Panc1 (cell line): ENCODE results near the gene ZNF579. TPM values are rescaled to one million over a fixed set of nuclear protein-coding genes. Genes with fewer than 3 reads are reported as not detected.
A peak's percentile ranks its signal among the peaks of the same experiment; 100 is the strongest.

Experiments used
- ATAC-seq: fragments of 200-7000 bp; cut with Tn5 transposase; 2 replicates; pipeline ENCODE4 v1.9.1; 2020; ENCODE audit warnings: mild to moderate bottlenecking, moderate library complexity
- Bru-seq: library from RNA; stranded (reverse); fragments of 400-500 nt; gene quantifications from one replicate; lab custom pipeline; 2021; lab: Mats Ljungman, UMichigan
- BruChase-seq, 2 experiments: library from RNA; stranded (reverse); fragments of 400-500 nt; gene quantifications; one replicate each; lab custom pipeline; 2021; lab: Mats Ljungman, UMichigan
- BruUV-seq: library from RNA; stranded (reverse); fragments of 400-500 nt; replicated peaks from 2 replicates; lab custom pipeline; 2021; lab: Mats Ljungman, UMichigan
- CTCF ChIA-PET: fragments of 300-600 bp; sonication (Branson Sonifier 250); formaldehyde crosslinking; loops from one replicate; lab custom pipeline; 2022; ENCODE audit warnings: antibody characterized with exemption; lab: Charles Lee
- POLR2A ChIA-PET: fragments of 300-600 bp; sonication (Branson Sonifier 250); formaldehyde crosslinking; loops from one replicate; lab custom pipeline; 2022; ENCODE audit warnings: antibody characterized with exemption; lab: Charles Lee
- DNase-seq: peaks from one replicate; pipeline ENCODE4 v3.0.0-alpha.2; 2010; ENCODE audit warnings: low read depth, low spot score
- H3K27ac ChIP-seq: 2 replicates; pipeline ENCODE4 v1.5.1; 2011; ENCODE audit warnings: mild to moderate bottlenecking, low read length, inconsistent platforms
- H3K27me3 ChIP-seq: fragments of 200-500 bp; sonication (Bioruptor generic); 2 replicates; pipeline ENCODE4 v1.6.0; 2014; ENCODE audit warnings: low read length, inconsistent platforms; ENCODE audit not compliant: control insufficient read depth, insufficient read depth
- H3K36me3 ChIP-seq: fragments of 200-500 bp; sonication (Bioruptor generic); 2 replicates; pipeline ENCODE4 v1.5.1; 2014; ENCODE audit warnings: inconsistent platforms, mild to moderate bottlenecking, low read length, moderate library complexity; ENCODE audit not compliant: control insufficient read depth, insufficient read depth
- H3K4me1 ChIP-seq: 2 replicates; pipeline ENCODE4 v1.5.1; 2011; ENCODE audit warnings: inconsistent platforms, mild to moderate bottlenecking, low read length, moderate library complexity; ENCODE audit not compliant: control insufficient read depth, insufficient read depth
- H3K4me3 ChIP-seq, 2 experiments: 2 replicates each; pipeline ENCODE4 v1.5.1; 2011 to 2012; ENCODE audit warnings: low read depth in 2 of 2, low read length in 2 of 2, mild to moderate bottlenecking in 2 of 2, inconsistent platforms in 1 of 2, moderate library complexity in 1 of 2
- H3K9me3 ChIP-seq: fragments of 200-500 bp; sonication (Bioruptor generic); 2 replicates; pipeline ENCODE4 v1.5.1; 2014; ENCODE audit warnings: low read depth, mild to moderate bottlenecking, inconsistent platforms, low read length, moderate library complexity; ENCODE audit not compliant: control insufficient read depth, insufficient read depth
- CTCF ChIP-seq: fragments of 450-650 bp; IDR thresholded peaks from 2 replicates; pipeline ENCODE4 v1.5.1; 2017; ENCODE audit warnings: mild to moderate bottlenecking
- POLR2AphosphoS5 ChIP-seq: IDR thresholded peaks from 2 replicates; pipeline ENCODE4 v1.6.1; 2012; ENCODE audit warnings: mild to moderate bottlenecking, low read depth, low read length, moderate library complexity
- SIN3A ChIP-seq: IDR thresholded peaks from 2 replicates; pipeline ENCODE4 v1.6.1; 2012; ENCODE audit warnings: low read depth, mild to moderate bottlenecking, low read length, moderate library complexity, borderline replicate concordance; ENCODE audit not compliant: insufficient read depth
- TCF7L2 ChIP-seq: IDR thresholded peaks from 2 replicates; pipeline ENCODE4 v1.6.1; 2011; ENCODE audit warnings: mild to moderate bottlenecking, low read depth, low read length, inconsistent platforms
- in situ Hi-C: cut with HindIII; loops from 2 replicates; pipeline ENCODE4 v1.10.0; 2016; ENCODE audit warnings: low sequenced_read_pairs, low pct_unique_long_range_greater_than_20kb
- intact Hi-C: fragments of 100-400 bp; cut with micrococcal nuclease; formaldehyde crosslinking; loops from one replicate; pipeline ENCODE4 v1.10.0; 2022; ENCODE audit not compliant: unreplicated experiment
- long read RNA-seq: library from polyadenylated mRNA; unstranded; transcript quantifications from one replicate; pipeline ENCODE4 v2.0.0, GENCODE V29; 2021; ENCODE audit not compliant: unreplicated experiment
- polyA plus RNA-seq: library from polyadenylated mRNA; unstranded; fragments of >200 nt; gene quantifications from one replicate; pipeline ENCODE4 v1.2.1, GENCODE V29; 2012; ENCODE audit warnings: missing spikeins; ENCODE audit not compliant: insufficient read length
- total RNA-seq: library from RNA; stranded (reverse); gene quantifications from one replicate; pipeline ENCODE4 v1.2.1, GENCODE V29; 2021; ENCODE audit not compliant: unreplicated experiment
- TF ChIP-seq, protein P1 (sequence below), 2 experiments: IDR thresholded peaks; 2 replicates each; pipeline ENCODE4 v1.6.1; 2011 to 2012; ENCODE audit warnings: low read depth in 2 of 2, control low read depth in 1 of 2, low read length in 1 of 2, mild to moderate bottlenecking in 1 of 2, moderate library complexity in 1 of 2; ENCODE audit not compliant: insufficient read depth in 1 of 2

Gene ZNF579, protein sequence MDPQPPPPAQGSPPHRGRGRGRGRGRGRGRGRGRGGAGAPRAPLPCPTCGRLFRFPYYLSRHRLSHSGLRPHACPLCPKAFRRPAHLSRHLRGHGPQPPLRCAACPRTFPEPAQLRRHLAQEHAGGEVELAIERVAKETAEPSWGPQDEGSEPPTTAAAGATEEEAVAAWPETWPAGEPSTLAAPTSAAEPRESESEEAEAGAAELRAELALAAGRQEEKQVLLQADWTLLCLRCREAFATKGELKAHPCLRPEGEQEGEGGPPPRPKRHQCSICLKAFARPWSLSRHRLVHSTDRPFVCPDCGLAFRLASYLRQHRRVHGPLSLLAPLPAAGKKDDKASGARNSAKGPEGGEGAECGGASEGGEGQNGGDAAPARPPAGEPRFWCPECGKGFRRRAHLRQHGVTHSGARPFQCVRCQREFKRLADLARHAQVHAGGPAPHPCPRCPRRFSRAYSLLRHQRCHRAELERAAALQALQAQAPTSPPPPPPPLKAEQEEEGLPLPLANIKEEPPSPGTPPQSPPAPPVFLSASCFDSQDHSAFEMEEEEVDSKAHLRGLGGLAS
- total RNA-seq: 39.5 TPM
- polyA plus RNA-seq: 53.7 TPM
- percentile 64 among the genes with signal in this experiment for Bru-seq, nascent RNA
- percentile 77 among the genes with signal in this experiment for BruChase-seq, experiment 1, labeled RNA remaining after a 2-hour chase
- BruChase-seq, experiment 2, labeled RNA remaining after a 6-hour chase: percentile 68 among the genes with signal in this experiment
- long read RNA-seq, partial matches to known transcripts: 0 of 21 reads
- long read RNA-seq, other reads (novel, unspliced or antisense): 17 of 21 reads

GRCh38 chr19:55580628-55581144, at the start of gene ZNF579:
Gene ZNF579 (minus strand): TSS chr19:55580848. CDS start chr19:55579639, 1,209 bp downstream.
- Histone ChIP-seq H3K4me1 (peaks cover 15% of the 10 kb centered on the region), H3K36me3 (no peaks in the 10 kb centered on the region; the same call in 1 of the 2 replicates), H3K9me3 (no peaks in the 10 kb centered on the region), H3K27ac (peak within 1 kb of the TSS; percentile 88), H3K4me3 (peak within 1 kb of the TSS; percentile 44 to 96), H3K27me3 (no peaks in the 10 kb centered on the region)
- peak; percentile 87 for ATAC-seq
- no TSS peak for BruUV-seq
- in situ Hi-C loops (no loop called here), intact Hi-C loops (loop anchor here (5.0 kb wide), 1 partner anchor 33 kb away; the partner anchor contains the start of gene SBK3)
- TF ChIP-seq TCF7L2: no peak
- peak; percentile 81 for TF ChIP-seq POLR2AphosphoS5
- TF ChIP-seq, protein P1, sequence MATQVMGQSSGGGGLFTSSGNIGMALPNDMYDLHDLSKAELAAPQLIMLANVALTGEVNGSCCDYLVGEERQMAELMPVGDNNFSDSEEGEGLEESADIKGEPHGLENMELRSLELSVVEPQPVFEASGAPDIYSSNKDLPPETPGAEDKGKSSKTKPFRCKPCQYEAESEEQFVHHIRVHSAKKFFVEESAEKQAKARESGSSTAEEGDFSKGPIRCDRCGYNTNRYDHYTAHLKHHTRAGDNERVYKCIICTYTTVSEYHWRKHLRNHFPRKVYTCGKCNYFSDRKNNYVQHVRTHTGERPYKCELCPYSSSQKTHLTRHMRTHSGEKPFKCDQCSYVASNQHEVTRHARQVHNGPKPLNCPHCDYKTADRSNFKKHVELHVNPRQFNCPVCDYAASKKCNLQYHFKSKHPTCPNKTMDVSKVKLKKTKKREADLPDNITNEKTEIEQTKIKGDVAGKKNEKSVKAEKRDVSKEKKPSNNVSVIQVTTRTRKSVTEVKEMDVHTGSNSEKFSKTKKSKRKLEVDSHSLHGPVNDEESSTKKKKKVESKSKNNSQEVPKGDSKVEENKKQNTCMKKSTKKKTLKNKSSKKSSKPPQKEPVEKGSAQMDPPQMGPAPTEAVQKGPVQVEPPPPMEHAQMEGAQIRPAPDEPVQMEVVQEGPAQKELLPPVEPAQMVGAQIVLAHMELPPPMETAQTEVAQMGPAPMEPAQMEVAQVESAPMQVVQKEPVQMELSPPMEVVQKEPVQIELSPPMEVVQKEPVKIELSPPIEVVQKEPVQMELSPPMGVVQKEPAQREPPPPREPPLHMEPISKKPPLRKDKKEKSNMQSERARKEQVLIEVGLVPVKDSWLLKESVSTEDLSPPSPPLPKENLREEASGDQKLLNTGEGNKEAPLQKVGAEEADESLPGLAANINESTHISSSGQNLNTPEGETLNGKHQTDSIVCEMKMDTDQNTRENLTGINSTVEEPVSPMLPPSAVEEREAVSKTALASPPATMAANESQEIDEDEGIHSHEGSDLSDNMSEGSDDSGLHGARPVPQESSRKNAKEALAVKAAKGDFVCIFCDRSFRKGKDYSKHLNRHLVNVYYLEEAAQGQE (IDR thresholded peaks at IDR 0.05; ENCODE audit: insufficient read depth in 1 of 2, low read depth in 2 of 2, low read length in 1 of 2): peak in 1 of 2 experiments; percentile 75; a peak in 2 of 4 replicates
- TF ChIP-seq CTCF: no peak
- peak; percentile 87; the same call in 1 of the 2 replicates for TF ChIP-seq SIN3A
- ChIA-PET CTCF (interaction anchor here (0.7 kb wide), 1 partner anchor 501 kb away, joined by 4 read pairs; no protein-coding TSS in a partner anchor), POLR2A (interaction anchor here (0.5 to 1.8 kb wide), 3 partner anchors 19 to 560 kb away, joined by 4 to 10 read pairs (median 5); partner anchors contain the start of genes FIZ1, ZNF444 and ZNF784)
- peak; percentile 61 for DNase-seq

GRCh38 chr19:55626350-55626749, 45.7 kb upstream of the ZNF579 start:
- BruUV-seq: no TSS peak
- DNase-seq: no peak
- in situ Hi-C loops: no loop called here

More at GRCh38 chr19:55626350-55626749, 45.7 kb upstream of the ZNF579 start:
- ATAC-seq: no peak
- H3K4me3 ChIP-seq: no peak overlapping the region
- CTCF ChIA-PET: no interaction called here
- no peaks in the 10 kb centered on the region for H3K27me3 ChIP-seq
- no peaks in the 10 kb centered on the region for H3K36me3 ChIP-seq
- H3K27ac ChIP-seq: no peak overlapping the region
- H3K9me3 ChIP-seq: no peaks in the 10 kb centered on the region
- 0 out of 2 replicates have a peak, but pooled peaks cover 3% of the 10 kb centered on the region for H3K4me1 ChIP-seq
- TF ChIP-seq POLR2AphosphoS5 (no peak), TCF7L2 (no peak), CTCF (no peak), SIN3A (no peak)
- TF ChIP-seq, protein P1 (IDR thresholded peaks at IDR 0.05; ENCODE audit: insufficient read depth in 1 of 2, low read depth in 2 of 2, low read length in 1 of 2): no peak
- POLR2A ChIA-PET: interaction anchor here (0.5 kb wide), 1 partner anchor 171 kb away, joined by 7 read pairs; no protein-coding TSS in a partner anchor
- intact Hi-C loops: no loop called here
